HepG2 (cell line): ENCODE results near the gene SORD.
"Not testable (repeated sequence)": the region's sequence is repeated elsewhere in the genome, so short reads cannot be mapped to it uniquely, and the experiment has no call there.

Experiments
- CREB1 ChIP-seq, 2 experiments: fragments of 450-650 bp in 1 of 2; IDR thresholded peaks; 2 replicates each; pipeline ENCODE4 v1.6.1; 2016 to 2017; ENCODE audit warnings: control low read depth in 1 of 2, mild to moderate bottlenecking in 1 of 2, missing compliant biosample characterization in 1 of 2, missing genetic modification characterization in 1 of 2
- CTCF ChIP-seq: sonication (generic); formaldehyde crosslinking; IDR thresholded peaks from 2 replicates; pipeline ENCODE4 v1.5.0; 2020; ENCODE audit warnings: mild to moderate bottlenecking, missing genetic modification reagents, moderate library complexity
- FOXC1 ChIP-seq: sonication (generic); formaldehyde crosslinking; IDR thresholded peaks from 2 replicates; pipeline ENCODE4 v1.8.0; 2022; ENCODE audit warnings: mild to moderate bottlenecking, missing genetic modification reagents, borderline replicate concordance
- HDAC2 ChIP-seq: sonication (generic); formaldehyde crosslinking; IDR thresholded peaks from 2 replicates; pipeline ENCODE4 v1.4.0; 2020; ENCODE audit warnings: missing genetic modification reagents
- POLR2AphosphoS2 ChIP-seq: IDR thresholded peaks from 2 replicates; pipeline ENCODE4 v1.6.1; 2011; ENCODE audit warnings: low read depth, low read length, improper control_type of control experiment
- RBM39 ChIP-seq: fragments of 200-400 bp; formaldehyde crosslinking; IDR thresholded peaks from one replicate; pipeline ENCODE4 v1.6.1; 2018; ENCODE audit warnings: antibody characterized with exemption, mild to moderate bottlenecking, low read depth, low read length; ENCODE audit not compliant: poor library complexity, severe bottlenecking
- SP2 ChIP-seq: sonication (generic); formaldehyde crosslinking; IDR thresholded peaks from 2 replicates; pipeline ENCODE4 v1.5.1; 2020; ENCODE audit warnings: mild to moderate bottlenecking, missing genetic modification reagents
- ZBTB43 ChIP-seq: sonication (generic); formaldehyde crosslinking; conservative IDR thresholded peaks from 2 replicates; pipeline ENCODE4 v1.4.0; 2020; ENCODE audit warnings: missing genetic modification reagents
- ZNF333 ChIP-seq: sonication (generic); formaldehyde crosslinking; IDR thresholded peaks from 2 replicates; pipeline ENCODE4 v1.4.0; 2020; ENCODE audit warnings: mild to moderate bottlenecking, missing genetic modification reagents, borderline replicate concordance
- ZNF580 ChIP-seq: IDR thresholded peaks from 2 replicates; pipeline ENCODE4 v1.6.1; 2016; ENCODE audit warnings: low read depth, borderline replicate concordance
- ZNF768 ChIP-seq: sonication (generic); formaldehyde crosslinking; IDR thresholded peaks from 2 replicates; pipeline ENCODE4 v1.4.0; 2020; ENCODE audit warnings: missing genetic modification reagents

- TF ChIP-seq ZNF768 (CRISPR knock-in tag); RBM39; POLR2AphosphoS2; CTCF (CRISPR knock-in tag); FOXC1 (CRISPR knock-in tag); SP2 (CRISPR knock-in tag); ZNF580; ZBTB43; CREB1 (IDR thresholded peaks at IDR 0.05); CREB1 (CRISPR knock-in tag; IDR thresholded peaks at IDR 0.05); ZNF333 (CRISPR knock-in tag); HDAC2: not testable (repeated sequence)
Observed at GRCh38 chr15:45048449-45048793, 25.4 kb downstream of the SORD start.
